A549 (cell line): Measurements from ENCODE around the gene DNAJC30. TPM values are rescaled to one million over a fixed set of nuclear protein-coding genes. Genes with fewer than 3 reads are reported as not detected.
A peak's percentile ranks its signal among the peaks of the same experiment; 100 is the strongest.

Source experiments
- ATAC-seq, 2 experiments: fragments of 200-7000 bp in 1 of 2; fragments of >200 bp in 1 of 2; cut with Nextera tagmentation in 1 of 2; cut with Tn5 transposase in 1 of 2; 3 replicates each; pipeline versions ENCODE4 v1.8.0 to v1.9.1; 2018 to 2020; ENCODE audit warnings: mild to moderate bottlenecking in 1 of 2, moderate library complexity in 1 of 2
- CTCF ChIA-PET: fragments of 300-600 bp; sonication (Branson Sonifier 250); formaldehyde crosslinking; extraction: SDS; loops from one replicate; lab custom pipeline; 2021; ENCODE audit warnings: antibody characterized with exemption, inconsistent platforms; lab: Yijun Ruan, JAX
- POLR2A ChIA-PET: fragments of 350-600 bp; formaldehyde crosslinking; extraction: SDS; loops from one replicate; lab custom pipeline; 2021; ENCODE audit warnings: antibody characterized with exemption, inconsistent platforms; lab: Yijun Ruan, JAX
- DNase-seq, 2 experiments: peaks; one replicate each; pipeline versions ENCODE4 v3.0.0 to v3.0.0-alpha.2; 2011 to 2016; ENCODE audit warnings: low read depth in 1 of 2, low spot score in 1 of 2
- FAIRE-seq: peaks from 2 replicates; lab custom pipeline; 2011; peaks lifted over from hg19 to GRCh38; lab: Jason Lieb, UNC
- H3K27ac ChIP-seq, 2 experiments: fragments of >200 bp; sonication (Bioruptor Twin); formaldehyde crosslinking; 3 replicates each; pipeline ENCODE4 v1.5.1; 2016 to 2017
- H3K4me1 ChIP-seq: fragments of >200 bp; sonication (Bioruptor Twin); formaldehyde crosslinking; 3 replicates; pipeline ENCODE4 v1.6.1; 2016
- H3K4me2 ChIP-seq: fragments of >200 bp; sonication (Bioruptor Twin); formaldehyde crosslinking; 3 replicates; pipeline ENCODE4 v1.6.1; 2016
- H3K4me3 ChIP-seq: fragments of >200 bp; sonication (Bioruptor Twin); formaldehyde crosslinking; 3 replicates; pipeline ENCODE4 v1.5.1; 2016
- H3K9me3 ChIP-seq: fragments of >200 bp; sonication (Bioruptor Twin); formaldehyde crosslinking; 3 replicates; pipeline ENCODE4 v1.6.1; 2016
- CHD4 ChIP-seq: fragments of 200-600 bp; sonication (generic); IDR thresholded peaks from 2 replicates; pipeline ENCODE4 v1.6.1; 2016; ENCODE audit warnings: antibody characterized with exemption, mild to moderate bottlenecking, borderline replicate concordance
- CTCF ChIP-seq: fragments of >200 bp; sonication (Bioruptor Twin); formaldehyde crosslinking; IDR thresholded peaks from 3 replicates; pipeline ENCODE4 v1.5.1; 2016
- EP300 ChIP-seq, 2 experiments: fragments of >200 bp; sonication (Bioruptor Twin); formaldehyde crosslinking; IDR thresholded peaks; 2 replicates in 1 of 2; 3 replicates in 1 of 2; pipeline ENCODE4 v1.6.1; 2016 to 2017
- GATA3 ChIP-seq: IDR thresholded peaks from 2 replicates; pipeline ENCODE4 v1.6.1; 2012; ENCODE audit warnings: borderline replicate concordance
- HES2 ChIP-seq: fragments of >200 bp; sonication (Bioruptor Twin); formaldehyde crosslinking; IDR thresholded peaks from 2 replicates; pipeline ENCODE4 v1.6.1; 2016
- JUN ChIP-seq, 2 experiments: fragments of >200 bp; sonication (Bioruptor Twin); formaldehyde crosslinking; IDR thresholded peaks; 2 replicates in 1 of 2; 3 replicates in 1 of 2; pipeline ENCODE4 v1.6.1; 2016 to 2017
- POLR2AphosphoS2 ChIP-seq: conservative IDR thresholded peaks from 2 replicates; pipeline ENCODE4 v1.6.1; 2012; ENCODE audit warnings: low read length, improper control_type of control experiment, inconsistent platforms
- TP53 ChIP-seq: fragments of 250-450 bp; sonication (Bioruptor Pico); IDR thresholded peaks from 2 replicates; pipeline ENCODE4 v1.5.0; 2021; ENCODE audit warnings: mild to moderate bottlenecking, moderate library complexity
- WGBS: methylation state at CpG from one replicate; pipeline ENCODE4 v1.1.6; 2017; ENCODE audit errors: missing lambda C conversion rate; 5-methylcytosine and 5-hydroxymethylcytosine counted together
- polyA plus RNA-seq, 4 experiments: library from polyadenylated mRNA; depleted of rRNA in 3 of 4; stranded (reverse); fragments of >200 nt; fragmentation: RNase III in 1 of 4; extraction: RNeasy Plus Mini Kit Qiagen cat#74134 plus additional on column Dnase treatment in 1 of 4; gene quantifications; 2 replicates in 3 of 4; 3 replicates in 1 of 4; pipeline ENCODE4 v1.2.3, GENCODE V29; 2011 to 2017
- TF ChIP-seq, protein P1 (sequence below): fragments of 450-650 bp; IDR thresholded peaks from 2 replicates; pipeline ENCODE4 v1.6.1; 2014; ENCODE audit warnings: antibody characterized with exemption
- TF ChIP-seq, protein P2 (sequence below): IDR thresholded peaks from 2 replicates; pipeline ENCODE4 v1.6.1; 2012
- TF ChIP-seq, protein P3 (sequence below): fragments of 250-450 bp; sonication (Bioruptor Pico); IDR thresholded peaks from 2 replicates; pipeline ENCODE4 v1.5.0; 2021; ENCODE audit warnings: mild to moderate bottlenecking, moderate library complexity, borderline replicate concordance

DNAJC30 gene
- polyA plus RNA-seq, 2 of the 4 experiments (the other 2 are of a cell fraction), result 5.7 to 8.9 TPM

DNA sequence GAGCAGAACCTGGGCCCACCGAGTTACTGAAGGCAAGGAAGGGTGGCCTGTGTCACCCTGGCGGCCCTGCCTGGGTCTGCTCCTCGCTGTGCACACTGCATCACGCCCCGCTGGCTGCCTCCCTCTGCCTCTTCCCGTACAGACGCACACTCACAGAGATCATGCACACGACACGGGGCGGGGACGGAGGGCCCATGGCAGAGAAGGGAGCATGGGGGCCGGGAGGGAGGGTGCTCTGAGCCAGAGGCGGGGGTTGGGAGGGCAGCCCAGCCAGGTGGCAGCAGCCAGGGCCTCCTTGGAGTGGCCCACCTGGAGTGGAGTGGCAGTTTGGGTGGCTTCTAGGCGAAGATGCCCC is 16.8 kb upstream of the DNAJC30 start:
- ChIA-PET CTCF (interaction anchor here (0.6 to 10.0 kb wide), 10 partner anchors 8 to 168 kb away, joined by 3 to 139 read pairs (median 24); partner anchors contain the start of gene STX1A), POLR2A (interaction anchor here (0.5 kb wide), 1 partner anchor 12 kb away, joined by 4 read pairs; no protein-coding TSS in a partner anchor)
- peak in 1 of 2 experiments; percentile 50; a peak in 1 of 5 replicates for TF ChIP-seq JUN (IDR thresholded peaks at IDR 0.05)
- TF ChIP-seq HES2, result no peak
- Histone ChIP-seq H3K27ac (peak overlapping the region; percentile 42 to 99; a peak in 4 of 6 replicates), H3K4me3 (no peak overlapping the region), H3K9me3 (no peaks in the 10 kb centered on the region), H3K4me2 (0 out of 3 replicates have a peak overlapping the region, but pooled peaks have one; percentile 7), H3K4me1 (peaks cover 62% of the 10 kb centered on the region)
- DNase-seq, result no peak
- ATAC-seq, result no peak
- 76% methylated on average over 10 of the region's 14 CpGs for WGBS
- FAIRE-seq, result no peak

- peak overlapping the region; percentile 42 to 99; a peak in 5 of 6 replicates for H3K27ac ChIP-seq
- H3K4me2 ChIP-seq, result 0 out of 3 replicates have a peak overlapping the region, but pooled peaks have one; percentile 7
- TF ChIP-seq TP53 (CRISPR knock-in tag), result no peak
- TF ChIP-seq CHD4, result no peak
- TF ChIP-seq JUN (IDR thresholded peaks at IDR 0.05), result peak in 1 of 2 experiments; percentile 3; a peak in 1 of 5 replicates
- TF ChIP-seq, protein P1, sequence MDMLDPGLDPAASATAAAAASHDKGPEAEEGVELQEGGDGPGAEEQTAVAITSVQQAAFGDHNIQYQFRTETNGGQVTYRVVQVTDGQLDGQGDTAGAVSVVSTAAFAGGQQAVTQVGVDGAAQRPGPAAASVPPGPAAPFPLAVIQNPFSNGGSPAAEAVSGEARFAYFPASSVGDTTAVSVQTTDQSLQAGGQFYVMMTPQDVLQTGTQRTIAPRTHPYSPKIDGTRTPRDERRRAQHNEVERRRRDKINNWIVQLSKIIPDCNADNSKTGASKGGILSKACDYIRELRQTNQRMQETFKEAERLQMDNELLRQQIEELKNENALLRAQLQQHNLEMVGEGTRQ, result peak; percentile 60
- TF ChIP-seq POLR2AphosphoS2, result peak; percentile 46; the same call in 1 of the 2 replicates
- TF ChIP-seq, all 56 proteins: peak for 3
- no peak overlapping the region for H3K4me3 ChIP-seq
- POLR2A ChIA-PET, result interaction anchor here (0.5 kb wide), 1 partner anchor 12 kb away, joined by 4 read pairs; no protein-coding TSS in a partner anchor
- FAIRE-seq (no peak), ATAC-seq (no peak), DNase-seq (no peak)
- 80% methylated on average over 9 of the region's 15 CpGs for WGBS
- no peaks in the 10 kb centered on the region for H3K9me3 ChIP-seq
- CTCF ChIA-PET, result interaction anchor here (2.3 to 10.0 kb wide), 6 partner anchors 8 to 93 kb away, joined by 17 to 139 read pairs (median 52); partner anchors contain the start of gene STX1A
- peaks cover 60% of the 10 kb centered on the region for H3K4me1 ChIP-seq
These were observed 16.3 kb upstream of the DNAJC30 start for GRCh38 chr7:73699370-73700068.

DNA sequence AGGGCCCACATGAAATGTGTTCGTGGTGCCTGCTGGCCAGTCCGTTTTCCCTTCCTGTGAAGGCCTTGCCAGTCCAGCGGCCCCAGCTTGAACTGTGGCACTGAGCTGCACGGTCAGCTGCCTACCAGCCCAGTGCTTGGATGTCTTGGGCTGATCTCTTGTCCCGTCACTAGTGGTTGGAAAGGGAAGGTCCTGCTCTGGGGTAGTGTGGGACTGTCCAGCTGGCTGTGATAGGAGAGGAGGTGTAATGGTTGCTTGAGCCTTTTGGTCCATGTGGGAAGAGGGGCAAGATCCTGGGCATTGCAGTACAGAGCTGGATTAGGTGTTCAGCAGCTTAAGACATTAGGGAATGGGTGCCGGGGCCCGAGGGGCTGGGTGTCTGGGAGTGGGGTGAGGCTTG is 15.2 kb upstream of the DNAJC30 start:
- Histone ChIP-seq H3K4me1 (peaks cover 48% of the 10 kb centered on the region), H3K27ac (peak overlapping the region in 1 of 2 experiments; percentile 99; a peak in 3 of 6 replicates), H3K4me3 (no peak overlapping the region), H3K9me3 (no peaks in the 10 kb centered on the region), H3K4me2 (no peak overlapping the region)
- POLR2A ChIA-PET, result interaction anchor here (0.6 to 2.1 kb wide), 4 partner anchors 7 to 27 kb away, joined by 3 to 16 read pairs (median 4); no protein-coding TSS in a partner anchor
- WGBS, result 87% methylated on average over 5 of the region's 7 CpGs
- TF ChIP-seq EP300 (IDR thresholded peaks at IDR 0.05), result no peak
- TF ChIP-seq, protein P2, sequence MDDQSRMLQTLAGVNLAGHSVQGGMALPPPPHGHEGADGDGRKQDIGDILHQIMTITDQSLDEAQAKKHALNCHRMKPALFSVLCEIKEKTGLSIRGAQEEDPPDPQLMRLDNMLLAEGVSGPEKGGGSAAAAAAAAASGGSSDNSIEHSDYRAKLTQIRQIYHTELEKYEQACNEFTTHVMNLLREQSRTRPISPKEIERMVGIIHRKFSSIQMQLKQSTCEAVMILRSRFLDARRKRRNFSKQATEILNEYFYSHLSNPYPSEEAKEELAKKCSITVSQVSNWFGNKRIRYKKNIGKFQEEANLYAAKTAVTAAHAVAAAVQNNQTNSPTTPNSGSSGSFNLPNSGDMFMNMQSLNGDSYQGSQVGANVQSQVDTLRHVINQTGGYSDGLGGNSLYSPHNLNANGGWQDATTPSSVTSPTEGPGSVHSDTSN, result 0 out of 2 replicates have a peak, but pooled peaks have one; percentile 30
- TF ChIP-seq GATA3, result no peak
- TF ChIP-seq POLR2AphosphoS2, result peak; percentile 93
- no peak for TF ChIP-seq CTCF
- TF ChIP-seq, protein P3, sequence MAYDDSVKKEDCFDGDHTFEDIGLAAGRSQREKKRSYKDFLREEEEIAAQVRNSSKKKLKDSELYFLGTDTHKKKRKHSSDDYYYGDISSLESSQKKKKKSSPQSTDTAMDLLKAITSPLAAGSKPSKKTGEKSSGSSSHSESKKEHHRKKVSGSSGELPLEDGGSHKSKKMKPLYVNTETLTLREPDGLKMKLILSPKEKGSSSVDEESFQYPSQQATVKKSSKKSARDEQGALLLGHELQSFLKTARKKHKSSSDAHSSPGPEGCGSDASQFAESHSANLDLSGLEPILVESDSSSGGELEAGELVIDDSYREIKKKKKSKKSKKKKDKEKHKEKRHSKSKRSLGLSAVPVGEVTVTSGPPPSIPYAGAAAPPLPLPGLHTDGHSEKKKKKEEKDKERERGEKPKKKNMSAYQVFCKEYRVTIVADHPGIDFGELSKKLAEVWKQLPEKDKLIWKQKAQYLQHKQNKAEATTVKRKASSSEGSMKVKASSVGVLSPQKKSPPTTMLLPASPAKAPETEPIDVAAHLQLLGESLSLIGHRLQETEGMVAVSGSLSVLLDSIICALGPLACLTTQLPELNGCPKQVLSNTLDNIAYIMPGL (CRISPR knock-in tag), result no peak
- DNase-seq, result no peak
- FAIRE-seq, result no peak
- CTCF ChIA-PET, result interaction anchor here (0.7 to 10.0 kb wide), 8 partner anchors 10 to 92 kb away, joined by 3 to 139 read pairs (median 9); partner anchors contain the start of genes BUD23, DNAJC30, STX1A and VPS37D
- no peak for ATAC-seq
